Choroid plexus epithelial cell (primary cell): ENCODE results near the gene TNS4.

Experiments used
- DNase-seq: peaks from one replicate; pipeline ENCODE4 v3.0.0-alpha.2; 2010; ENCODE audit warnings: low read depth
- H3K4me3 ChIP-seq: 2 replicates; pipeline ENCODE4 v1.5.1; 2011; ENCODE audit warnings: low read depth, mild to moderate bottlenecking, control low read depth, low read length, moderate library complexity
- CTCF ChIP-seq: conservative IDR thresholded peaks from 2 replicates; pipeline ENCODE4 v1.5.1; 2011; ENCODE audit warnings: low read depth, mild to moderate bottlenecking, control low read depth, inconsistent platforms, low read length, moderate library complexity

TNS4 gene

GRCh38 chr17:40460968-40461731 lies 40.3 kb downstream of the TNS4 start:
- no peak for TF ChIP-seq CTCF

GRCh38 chr17:40460604-40460967 lies 40.8 kb downstream of the TNS4 start:
- DNase-seq = no peak
- H3K4me3 ChIP-seq = no peak overlapping the region
- no peak for TF ChIP-seq CTCF

More at GRCh38 chr17:40460968-40461731, 40.3 kb downstream of the TNS4 start:
- peak; percentile 71 for DNase-seq
- H3K4me3 ChIP-seq = no peak overlapping the region

- TF ChIP-seq CTCF = no peak
- DNase-seq = no peak
- H3K4me3 ChIP-seq = no peak overlapping the region
Observed at GRCh38 chr17:40459636-40460603, 41.5 kb downstream of the TNS4 start.

- DNase-seq = peak; percentile 41
- H3K4me3 ChIP-seq = no peak overlapping the region
- no peak for TF ChIP-seq CTCF
Observed at GRCh38 chr17:40458851-40459482, 42.5 kb downstream of the TNS4 start.

- H3K4me3 ChIP-seq = no peak overlapping the region
- no peak for TF ChIP-seq CTCF
- DNase-seq = peak; percentile 79
Observed at GRCh38 chr17:40457964-40458791, 43.2 kb downstream of the TNS4 start.

GRCh38 chr17:40457369-40457768 lies 44.1 kb downstream of the TNS4 start:
- H3K4me3 ChIP-seq = no peak overlapping the region
- no peak for TF ChIP-seq CTCF
- peak; percentile 27 for DNase-seq
